ENCODE data around the gene B4GALT5.
"Not testable (repeated sequence)": the region's sequence is repeated elsewhere in the genome, so short reads cannot be mapped to it uniquely, and the experiment has no call there.

Gene B4GALT5

GRCh38 chr20:49636447-49636846 is 77.2 kb downstream of the B4GALT5 start:
- H3K4me1 ChIP-seq (ENCODE audit: control insufficient read depth, insufficient read depth, low read length) = peaks cover 5% of the 10 kb centered on the region
- H3K27me3 ChIP-seq (ENCODE audit: control insufficient read depth, insufficient read depth, low read length) = no peaks in the 10 kb centered on the region
- peaks cover 21% of the 10 kb centered on the region for H3K36me3 ChIP-seq (ENCODE audit: control insufficient read depth, insufficient read depth, low read length)
- no peak overlapping the region for H3K9ac ChIP-seq (ENCODE audit: low read length)
- H3K4me3 ChIP-seq (ENCODE audit: low read length) = no peak overlapping the region
- no peaks in the 10 kb centered on the region for H3K9me3 ChIP-seq (ENCODE audit: control insufficient read depth, low read length)

GRCh38 chr20:49635866-49636265 is 77.8 kb downstream of the B4GALT5 start:
- Histone ChIP-seq H3K9ac (ENCODE audit: low read length) (no peak overlapping the region), H3K36me3 (ENCODE audit: control insufficient read depth, insufficient read depth, low read length) (peaks cover 21% of the 10 kb centered on the region), H3K27me3 (ENCODE audit: control insufficient read depth, insufficient read depth, low read length) (no peaks in the 10 kb centered on the region)

GRCh38 chr20:49635166-49635565 is 78.5 kb downstream of the B4GALT5 start:
- Histone ChIP-seq H3K9ac (ENCODE audit: low read length) (no peak overlapping the region), H3K4me3 (ENCODE audit: low read length) (no peak overlapping the region), H3K36me3 (ENCODE audit: control insufficient read depth, insufficient read depth, low read length) (peaks cover 21% of the 10 kb centered on the region), H3K9me3 (ENCODE audit: control insufficient read depth, low read length) (no peaks in the 10 kb centered on the region), H3K27me3 (ENCODE audit: control insufficient read depth, insufficient read depth, low read length) (no peaks in the 10 kb centered on the region), H3K4me1 (ENCODE audit: control insufficient read depth, insufficient read depth, low read length) (peaks cover 5% of the 10 kb centered on the region)

More at GRCh38 chr20:49635866-49636265, 77.8 kb downstream of the B4GALT5 start:
- H3K4me1 ChIP-seq (ENCODE audit: control insufficient read depth, insufficient read depth, low read length) = peaks cover 5% of the 10 kb centered on the region
- no peak overlapping the region for H3K4me3 ChIP-seq (ENCODE audit: low read length)
- no peaks in the 10 kb centered on the region for H3K9me3 ChIP-seq (ENCODE audit: control insufficient read depth, low read length)

GRCh38 chr20:49634116-49634515 is 79.6 kb downstream of the B4GALT5 start:
- Histone ChIP-seq H3K27me3 (ENCODE audit: control insufficient read depth, insufficient read depth, low read length) (no peaks in the 10 kb centered on the region), H3K4me1 (ENCODE audit: control insufficient read depth, insufficient read depth, low read length) (peaks cover 5% of the 10 kb centered on the region), H3K4me3 (ENCODE audit: low read length) (no peak overlapping the region), H3K9ac (ENCODE audit: low read length) (no peak overlapping the region), H3K9me3 (ENCODE audit: control insufficient read depth, low read length) (no peaks in the 10 kb centered on the region), H3K36me3 (ENCODE audit: control insufficient read depth, insufficient read depth, low read length) (peaks cover 16% of the 10 kb centered on the region)

GRCh38 chr20:49633643-49634042 is 80.0 kb downstream of the B4GALT5 start:
- no peak overlapping the region for H3K4me3 ChIP-seq (ENCODE audit: low read length)
- H3K27me3 ChIP-seq (ENCODE audit: control insufficient read depth, insufficient read depth, low read length) = no peaks in the 10 kb centered on the region
- no peaks in the 10 kb centered on the region for H3K9me3 ChIP-seq (ENCODE audit: control insufficient read depth, low read length)
- peaks cover 5% of the 10 kb centered on the region for H3K4me1 ChIP-seq (ENCODE audit: control insufficient read depth, insufficient read depth, low read length)
- no peak overlapping the region for H3K9ac ChIP-seq (ENCODE audit: low read length)
- peaks cover 16% of the 10 kb centered on the region for H3K36me3 ChIP-seq (ENCODE audit: control insufficient read depth, insufficient read depth, low read length)

- H3K9me3 ChIP-seq (ENCODE audit: control insufficient read depth, low read length) = no peaks in the 10 kb centered on the region
- peaks cover 5% of the 10 kb centered on the region for H3K4me1 ChIP-seq (ENCODE audit: control insufficient read depth, insufficient read depth, low read length)
- no peaks in the 10 kb centered on the region for H3K27me3 ChIP-seq (ENCODE audit: control insufficient read depth, insufficient read depth, low read length)
- H3K36me3 ChIP-seq (ENCODE audit: control insufficient read depth, insufficient read depth, low read length) = peaks cover 16% of the 10 kb centered on the region
- no peak overlapping the region for H3K9ac ChIP-seq (ENCODE audit: low read length)
- H3K4me3 ChIP-seq (ENCODE audit: low read length) = no peak overlapping the region
These were observed 80.7 kb downstream of the B4GALT5 start for GRCh38 chr20:49633023-49633422.

- H3K27me3 ChIP-seq (ENCODE audit: control insufficient read depth, insufficient read depth, low read length) = no peaks in the 10 kb centered on the region
- peaks cover 12% of the 10 kb centered on the region for H3K4me1 ChIP-seq (ENCODE audit: control insufficient read depth, insufficient read depth, low read length)
- H3K36me3 ChIP-seq (ENCODE audit: control insufficient read depth, insufficient read depth, low read length) = peaks cover 13% of the 10 kb centered on the region
- H3K4me3 ChIP-seq (ENCODE audit: low read length) = no peak overlapping the region
- no peaks in the 10 kb centered on the region for H3K9me3 ChIP-seq (ENCODE audit: control insufficient read depth, low read length)
- H3K9ac ChIP-seq (ENCODE audit: low read length) = no peak overlapping the region
These were observed 81.7 kb downstream of the B4GALT5 start for GRCh38 chr20:49631856-49632418.

GRCh38 chr20:49631061-49631716 is 82.5 kb downstream of the B4GALT5 start:
- Histone ChIP-seq H3K4me1 (ENCODE audit: control insufficient read depth, insufficient read depth, low read length) (peaks cover 10% of the 10 kb centered on the region), H3K27me3 (ENCODE audit: control insufficient read depth, insufficient read depth, low read length) (no peaks in the 10 kb centered on the region), H3K9ac (ENCODE audit: low read length) (no peak overlapping the region), H3K4me3 (ENCODE audit: low read length) (no peak overlapping the region), H3K36me3 (ENCODE audit: control insufficient read depth, insufficient read depth, low read length) (peaks cover 5% of the 10 kb centered on the region), H3K9me3 (ENCODE audit: control insufficient read depth, low read length) (no peaks in the 10 kb centered on the region)

GRCh38 chr20:49630396-49630951 is 83.2 kb downstream of the B4GALT5 start:
- H3K4me1 ChIP-seq (ENCODE audit: control insufficient read depth, insufficient read depth, low read length) = peaks cover 10% of the 10 kb centered on the region
- H3K36me3 ChIP-seq (ENCODE audit: control insufficient read depth, insufficient read depth, low read length) = no peaks in the 10 kb centered on the region
- no peak overlapping the region for H3K9ac ChIP-seq (ENCODE audit: low read length)
- H3K9me3 ChIP-seq (ENCODE audit: control insufficient read depth, low read length) = no peaks in the 10 kb centered on the region
- H3K27me3 ChIP-seq (ENCODE audit: control insufficient read depth, insufficient read depth, low read length) = no peaks in the 10 kb centered on the region
- no peak overlapping the region for H3K4me3 ChIP-seq (ENCODE audit: low read length)

GRCh38 chr20:49629606-49630005 is 84.1 kb downstream of the B4GALT5 start:
- no peaks in the 10 kb centered on the region for H3K36me3 ChIP-seq (ENCODE audit: control insufficient read depth, insufficient read depth, low read length)
- no peak overlapping the region for H3K4me3 ChIP-seq (ENCODE audit: low read length)
- H3K27me3 ChIP-seq (ENCODE audit: control insufficient read depth, insufficient read depth, low read length) = no peaks in the 10 kb centered on the region
- H3K9ac ChIP-seq (ENCODE audit: low read length) = no peak overlapping the region
- peaks cover 10% of the 10 kb centered on the region for H3K4me1 ChIP-seq (ENCODE audit: control insufficient read depth, insufficient read depth, low read length)
- H3K9me3 ChIP-seq (ENCODE audit: control insufficient read depth, low read length) = no peaks in the 10 kb centered on the region

- H3K4me3 ChIP-seq (ENCODE audit: low read length); H3K9ac ChIP-seq (ENCODE audit: low read length); H3K27me3 ChIP-seq (ENCODE audit: control insufficient read depth, insufficient read depth, low read length); H3K9me3 ChIP-seq (ENCODE audit: control insufficient read depth, low read length); H3K36me3 ChIP-seq (ENCODE audit: control insufficient read depth, insufficient read depth, low read length): not testable (repeated sequence)
- peaks cover 10% of the 10 kb centered on the region for H3K4me1 ChIP-seq (ENCODE audit: control insufficient read depth, insufficient read depth, low read length)
These were observed 85.4 kb downstream of the B4GALT5 start for GRCh38 chr20:49628280-49628679.

- H3K9ac ChIP-seq (ENCODE audit: low read length) = no peak overlapping the region
- H3K9me3 ChIP-seq (ENCODE audit: control insufficient read depth, low read length) = no peaks in the 10 kb centered on the region
- peaks cover 10% of the 10 kb centered on the region for H3K4me1 ChIP-seq (ENCODE audit: control insufficient read depth, insufficient read depth, low read length)
- H3K36me3 ChIP-seq (ENCODE audit: control insufficient read depth, insufficient read depth, low read length) = no peaks in the 10 kb centered on the region
- no peaks in the 10 kb centered on the region for H3K27me3 ChIP-seq (ENCODE audit: control insufficient read depth, insufficient read depth, low read length)
- H3K4me3 ChIP-seq (ENCODE audit: low read length) = no peak overlapping the region
These were observed 86.3 kb downstream of the B4GALT5 start for GRCh38 chr20:49627329-49627761.
